Measurements from ENCODE around the gene RCOR1. TPM values are rescaled to one million over a fixed set of nuclear protein-coding genes. Genes with fewer than 3 reads are reported as not detected.

Gene RCOR1
- polyA plus RNA-seq, 1 donor from 2014 or later: 10.4 TPM

GRCh38 chr14:102708494-102708893 lies 116.0 kb downstream of the RCOR1 start:
- Histone ChIP-seq H3K27ac (ENCODE audit: low read length) (no peak overlapping the region), H3K36me3 (ENCODE audit: insufficient read depth, low read length) (no peaks in the 10 kb centered on the region), H3K4me3 (ENCODE audit: low read length) (no peak overlapping the region), H3K4me2 (ENCODE audit: low read length) (no peak overlapping the region), H3K9me3 (ENCODE audit: low read length) (no peaks in the 10 kb centered on the region), H3K79me2 (replicated peaks; ENCODE audit: insufficient read depth, low read length) (no peaks in the 10 kb centered on the region), H3K9ac (ENCODE audit: low read length) (no peak overlapping the region), H3K9me2 (ENCODE audit: insufficient read depth, low read length) (no peaks in the 10 kb centered on the region), H3F3A (ENCODE audit: insufficient read depth, low read length, poor library complexity, severe bottlenecking) (no peaks in the 10 kb centered on the region), H4K20me1 (ENCODE audit: insufficient read depth) (no peaks in the 10 kb centered on the region), H3K27me3 (ENCODE audit: insufficient read depth, low read depth, low read length) (no peaks in the 10 kb centered on the region), H2AFZ (ENCODE audit: low read depth, low read length) (no peak overlapping the region)
- TF ChIP-seq CTCF (IDR thresholded peaks at IDR 0.05; ENCODE audit: poor library complexity, severe bottlenecking) (no peak), POLR2AphosphoS5 (IDR thresholded peaks at IDR 0.05) (no peak), MXI1 (conservative IDR thresholded peaks at IDR 0.05; ENCODE audit: poor library complexity, severe bottlenecking) (no peak), EZH2 (IDR thresholded peaks at IDR 0.05; ENCODE audit: borderline replicate concordance, insufficient read depth, low read length, poor library complexity, severe bottlenecking) (no peak), REST (IDR thresholded peaks at IDR 0.05; ENCODE audit: borderline replicate concordance) (no peak), EP300 (conservative IDR thresholded peaks at IDR 0.05; ENCODE audit: poor library complexity, severe bottlenecking) (no peak)

GRCh38 chr14:102711207-102711606 lies 118.8 kb downstream of the RCOR1 start:
- Histone ChIP-seq H3K36me3 (ENCODE audit: insufficient read depth, low read length) (no peaks in the 10 kb centered on the region), H3K4me2 (ENCODE audit: low read length) (no peak overlapping the region), H3K27ac (ENCODE audit: low read length) (no peak overlapping the region), H2AFZ (ENCODE audit: low read depth, low read length) (no peak overlapping the region), H3K9me2 (ENCODE audit: insufficient read depth, low read length) (no peaks in the 10 kb centered on the region), H3K9ac (ENCODE audit: low read length) (no peak overlapping the region), H3K79me2 (replicated peaks; ENCODE audit: insufficient read depth, low read length) (no peaks in the 10 kb centered on the region), H3K4me3 (ENCODE audit: low read length) (no peak overlapping the region), H3K27me3 (ENCODE audit: insufficient read depth, low read depth, low read length) (no peaks in the 10 kb centered on the region), H3K9me3 (ENCODE audit: low read length) (no peaks in the 10 kb centered on the region), H3F3A (ENCODE audit: insufficient read depth, low read length, poor library complexity, severe bottlenecking) (no peaks in the 10 kb centered on the region), H4K20me1 (ENCODE audit: insufficient read depth) (no peaks in the 10 kb centered on the region)
- TF ChIP-seq MXI1 (conservative IDR thresholded peaks at IDR 0.05; ENCODE audit: poor library complexity, severe bottlenecking): no peak
- no peak for TF ChIP-seq CTCF (IDR thresholded peaks at IDR 0.05; ENCODE audit: poor library complexity, severe bottlenecking)
- TF ChIP-seq POLR2AphosphoS5 (IDR thresholded peaks at IDR 0.05): no peak
- no peak for TF ChIP-seq EP300 (conservative IDR thresholded peaks at IDR 0.05; ENCODE audit: poor library complexity, severe bottlenecking)
- no peak for TF ChIP-seq SMC3 (conservative IDR thresholded peaks at IDR 0.05; ENCODE audit: poor library complexity)
- TF ChIP-seq EZH2 (IDR thresholded peaks at IDR 0.05; ENCODE audit: borderline replicate concordance, insufficient read depth, low read length, poor library complexity, severe bottlenecking): no peak
- no peak for TF ChIP-seq TAF1 (IDR thresholded peaks at IDR 0.05; ENCODE audit: low read depth)
- no peak for TF ChIP-seq REST (IDR thresholded peaks at IDR 0.05; ENCODE audit: borderline replicate concordance)
- no peak for TF ChIP-seq RAD21 (conservative IDR thresholded peaks at IDR 0.05)

All from neural cell (in vitro differentiated cells).